HEK293 (cell line): ENCODE measurements around the gene TMEM234.

Source experiments
- CTCF ChIA-PET: fragments of 350-600 bp; formaldehyde crosslinking; extraction: SDS; loops from one replicate; lab custom pipeline; 2021; ENCODE audit warnings: antibody characterized with exemption; lab: Yijun Ruan, JAX
- POLR2A ChIA-PET: fragments of 300-600 bp; formaldehyde crosslinking; extraction: SDS; loops from one replicate; lab custom pipeline; 2020; ENCODE audit warnings: antibody characterized with exemption, inconsistent platforms; lab: Yijun Ruan, JAX
- H3K27ac ChIP-seq: fragments of 200-500 bp; sonication (Bioruptor generic); 2 replicates; pipeline ENCODE4 v1.5.1; 2014; ENCODE audit warnings: low read depth, low read length, control low read depth, inconsistent platforms; ENCODE audit errors: extremely low read depth
- H3K36me3 ChIP-seq, 2 experiments: fragments of 200-500 bp in 1 of 2; sonication (Bioruptor generic) in 1 of 2; 1 replicate in 1 of 2; 2 replicates in 1 of 2; pipeline ENCODE4 v1.5.1; 2014 to 2017; ENCODE audit warnings: inconsistent platforms in 2 of 2, low read length in 2 of 2; ENCODE audit not compliant: control insufficient read depth in 2 of 2, insufficient read depth in 1 of 2
- H3K4me1 ChIP-seq: fragments of 200-500 bp; sonication (Bioruptor generic); 2 replicates; pipeline ENCODE4 v1.5.1; 2014; ENCODE audit warnings: mild to moderate bottlenecking, low read length, inconsistent platforms; ENCODE audit not compliant: control insufficient read depth, insufficient read depth
- H3K4me3 ChIP-seq: 2 replicates; pipeline ENCODE4 v1.5.1; 2011; ENCODE audit warnings: low read depth, mild to moderate bottlenecking, control low read depth, low read length, moderate library complexity
- H3K9me3 ChIP-seq: fragments of 200-500 bp; sonication (Bioruptor generic); 2 replicates; pipeline ENCODE4 v1.5.1; 2014; ENCODE audit warnings: low read depth, low read length, inconsistent platforms; ENCODE audit not compliant: control insufficient read depth, insufficient read depth
- HOXD13 ChIP-seq: sonication (generic); formaldehyde crosslinking; IDR thresholded peaks from 2 replicates; pipeline ENCODE4 v1.8.0; 2022; ENCODE audit warnings: missing genetic modification reagents, borderline replicate concordance
- KLF7 ChIP-seq: fragments of 450-650 bp; formaldehyde crosslinking; IDR thresholded peaks from 2 replicates; pipeline ENCODE4 v1.5.1; 2016; ENCODE audit warnings: missing biosample characterization, missing genetic modification characterization, borderline replicate concordance
- OSR2 ChIP-seq: fragments of 450-650 bp; formaldehyde crosslinking; IDR thresholded peaks from 2 replicates; pipeline ENCODE4 v1.5.1; 2016; ENCODE audit warnings: missing biosample characterization, missing genetic modification characterization
- ZBTB10 ChIP-seq: fragments of 450-650 bp; formaldehyde crosslinking; IDR thresholded peaks from 2 replicates; pipeline ENCODE4 v1.5.1; 2016; ENCODE audit warnings: missing biosample characterization, missing genetic modification characterization
- ZNF10 ChIP-seq: fragments of 450-650 bp; formaldehyde crosslinking; IDR thresholded peaks from 2 replicates; pipeline ENCODE4 v1.5.1; 2017; ENCODE audit warnings: missing biosample characterization, missing genetic modification characterization
- ZNF16 ChIP-seq: fragments of 450-650 bp; formaldehyde crosslinking; IDR thresholded peaks from 2 replicates; pipeline ENCODE4 v1.5.1; 2016; ENCODE audit warnings: low read depth, missing biosample characterization, missing genetic modification characterization
- ZNF184 ChIP-seq: fragments of 450-650 bp; IDR thresholded peaks from 2 replicates; pipeline ENCODE4 v1.5.1; 2018; ENCODE audit warnings: missing biosample characterization, mild to moderate bottlenecking, missing genetic modification characterization
- ZNF214 ChIP-seq: fragments of 450-650 bp; formaldehyde crosslinking; IDR thresholded peaks from 2 replicates; pipeline ENCODE4 v1.5.1; 2017; ENCODE audit warnings: missing biosample characterization, mild to moderate bottlenecking, missing genetic modification characterization, borderline replicate concordance
- ZNF23 ChIP-seq: fragments of 450-650 bp; formaldehyde crosslinking; IDR thresholded peaks from 2 replicates; pipeline ENCODE4 v1.5.1; 2016; ENCODE audit warnings: missing biosample characterization, missing genetic modification characterization, borderline replicate concordance
- ZNF341 ChIP-seq: fragments of 450-650 bp; formaldehyde crosslinking; IDR thresholded peaks from 2 replicates; pipeline ENCODE4; 2016; ENCODE audit warnings: low read depth, missing biosample characterization, missing genetic modification characterization
- ZNF398 ChIP-seq: fragments of 450-650 bp; formaldehyde crosslinking; IDR thresholded peaks from 2 replicates; pipeline ENCODE4 v1.5.1; 2017; ENCODE audit warnings: missing biosample characterization, missing genetic modification characterization
- ZNF416 ChIP-seq: fragments of 450-650 bp; formaldehyde crosslinking; IDR thresholded peaks from 2 replicates; pipeline ENCODE4 v1.5.1; 2016; ENCODE audit warnings: missing biosample characterization, missing genetic modification characterization
- ZNF423 ChIP-seq: fragments of 450-650 bp; formaldehyde crosslinking; IDR thresholded peaks from 2 replicates; pipeline ENCODE4 v1.5.1; 2016; ENCODE audit warnings: missing biosample characterization, missing genetic modification characterization
- ZNF433 ChIP-seq: fragments of 450-650 bp; formaldehyde crosslinking; IDR thresholded peaks from 2 replicates; pipeline ENCODE4 v1.5.1; 2016; ENCODE audit warnings: missing biosample characterization, missing genetic modification characterization, low read depth
- ZNF473 ChIP-seq: fragments of 450-650 bp; formaldehyde crosslinking; IDR thresholded peaks from 2 replicates; pipeline ENCODE4 v1.5.1; 2017; ENCODE audit warnings: missing biosample characterization, missing genetic modification characterization
- ZNF560 ChIP-seq: fragments of 450-650 bp; formaldehyde crosslinking; IDR thresholded peaks from 2 replicates; pipeline ENCODE4 v1.5.1; 2017; ENCODE audit warnings: missing biosample characterization, missing genetic modification characterization, borderline replicate concordance
- ZNF610 ChIP-seq: fragments of 450-650 bp; formaldehyde crosslinking; IDR thresholded peaks from 2 replicates; pipeline ENCODE4 v1.5.1; 2016; ENCODE audit warnings: missing biosample characterization, missing genetic modification characterization, borderline replicate concordance
- ZNF664 ChIP-seq: fragments of 450-650 bp; formaldehyde crosslinking; IDR thresholded peaks from 2 replicates; pipeline ENCODE4 v1.5.1; 2016; ENCODE audit warnings: missing biosample characterization, missing genetic modification characterization
- ZNF704 ChIP-seq: fragments of 450-650 bp; formaldehyde crosslinking; IDR thresholded peaks from 2 replicates; pipeline ENCODE4 v1.5.1; 2016; ENCODE audit warnings: missing biosample characterization, missing genetic modification characterization
- ZNF776 ChIP-seq: fragments of 450-650 bp; formaldehyde crosslinking; IDR thresholded peaks from 2 replicates; pipeline ENCODE4 v1.5.0; 2017; ENCODE audit warnings: missing biosample characterization, missing genetic modification characterization, borderline replicate concordance
- ZSCAN5A ChIP-seq: fragments of 450-650 bp; formaldehyde crosslinking; IDR thresholded peaks from 2 replicates; pipeline ENCODE4 v1.5.1; 2016; ENCODE audit warnings: missing biosample characterization, missing genetic modification characterization
- TF ChIP-seq, protein P1 (sequence below): fragments of 450-650 bp; formaldehyde crosslinking; optimal IDR thresholded peaks from 2 replicates; pipeline ENCODE3; 2016; ENCODE audit warnings: missing biosample characterization, mild to moderate bottlenecking, missing genetic modification characterization
- TF ChIP-seq, protein P2 (sequence below): fragments of 450-650 bp; formaldehyde crosslinking; IDR thresholded peaks from 2 replicates; pipeline ENCODE4 v1.5.1; 2016; ENCODE audit warnings: missing biosample characterization, missing genetic modification characterization
- TF ChIP-seq, protein P3 (sequence below): sonication (generic); formaldehyde crosslinking; IDR thresholded peaks from 2 replicates; pipeline ENCODE4 v1.8.1; 2022; ENCODE audit warnings: mild to moderate bottlenecking, moderate library complexity, missing genetic modification reagents

TMEM234 gene

GRCh38 chr1:32265846-32266245 lies 43.7 kb upstream of the TMEM234 start:
- TF ChIP-seq ZNF423 (tag by site-specific recombination) (no peak), ZNF610 (tag by site-specific recombination) (no peak), ZNF10 (tag by site-specific recombination) (no peak), ZNF776 (tag by site-specific recombination) (no peak), ZNF664 (no peak)
- TF ChIP-seq, protein P1, sequence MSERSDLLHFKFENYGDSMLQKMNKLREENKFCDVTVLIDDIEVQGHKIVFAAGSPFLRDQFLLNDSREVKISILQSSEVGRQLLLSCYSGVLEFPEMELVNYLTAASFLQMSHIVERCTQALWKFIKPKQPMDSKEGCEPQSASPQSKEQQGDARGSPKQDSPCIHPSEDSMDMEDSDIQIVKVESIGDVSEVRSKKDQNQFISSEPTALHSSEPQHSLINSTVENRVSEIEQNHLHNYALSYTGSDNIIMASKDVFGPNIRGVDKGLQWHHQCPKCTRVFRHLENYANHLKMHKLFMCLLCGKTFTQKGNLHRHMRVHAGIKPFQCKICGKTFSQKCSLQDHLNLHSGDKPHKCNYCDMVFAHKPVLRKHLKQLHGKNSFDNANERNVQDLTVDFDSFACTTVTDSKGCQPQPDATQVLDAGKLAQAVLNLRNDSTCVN (tag by site-specific recombination), result no peak
- TF ChIP-seq, protein P2, sequence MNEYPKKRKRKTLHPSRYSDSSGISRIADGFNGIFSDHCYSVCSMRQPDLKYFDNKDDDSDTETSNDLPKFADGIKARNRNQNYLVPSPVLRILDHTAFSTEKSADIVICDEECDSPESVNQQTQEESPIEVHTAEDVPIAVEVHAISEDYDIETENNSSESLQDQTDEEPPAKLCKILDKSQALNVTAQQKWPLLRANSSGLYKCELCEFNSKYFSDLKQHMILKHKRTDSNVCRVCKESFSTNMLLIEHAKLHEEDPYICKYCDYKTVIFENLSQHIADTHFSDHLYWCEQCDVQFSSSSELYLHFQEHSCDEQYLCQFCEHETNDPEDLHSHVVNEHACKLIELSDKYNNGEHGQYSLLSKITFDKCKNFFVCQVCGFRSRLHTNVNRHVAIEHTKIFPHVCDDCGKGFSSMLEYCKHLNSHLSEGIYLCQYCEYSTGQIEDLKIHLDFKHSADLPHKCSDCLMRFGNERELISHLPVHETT, result no peak
- TF ChIP-seq, protein P3, sequence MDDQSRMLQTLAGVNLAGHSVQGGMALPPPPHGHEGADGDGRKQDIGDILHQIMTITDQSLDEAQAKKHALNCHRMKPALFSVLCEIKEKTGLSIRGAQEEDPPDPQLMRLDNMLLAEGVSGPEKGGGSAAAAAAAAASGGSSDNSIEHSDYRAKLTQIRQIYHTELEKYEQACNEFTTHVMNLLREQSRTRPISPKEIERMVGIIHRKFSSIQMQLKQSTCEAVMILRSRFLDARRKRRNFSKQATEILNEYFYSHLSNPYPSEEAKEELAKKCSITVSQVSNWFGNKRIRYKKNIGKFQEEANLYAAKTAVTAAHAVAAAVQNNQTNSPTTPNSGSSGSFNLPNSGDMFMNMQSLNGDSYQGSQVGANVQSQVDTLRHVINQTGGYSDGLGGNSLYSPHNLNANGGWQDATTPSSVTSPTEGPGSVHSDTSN (CRISPR knock-in tag), result no peak
- TF ChIP-seq, all 188 proteins: peak for 0
- no peaks in the 10 kb centered on the region for H3K4me1 ChIP-seq
- no peak overlapping the region for H3K4me3 ChIP-seq
- ChIA-PET CTCF (no interaction called here), POLR2A (interaction anchor here (0.7 kb wide), 1 partner anchor 8 kb away, joined by 5 read pairs; no protein-coding TSS in a partner anchor)
- H3K9me3 ChIP-seq, result no peaks in the 10 kb centered on the region
- no peaks in the 10 kb centered on the region for H3K36me3 ChIP-seq
- no peak overlapping the region for H3K27ac ChIP-seq

DNA sequence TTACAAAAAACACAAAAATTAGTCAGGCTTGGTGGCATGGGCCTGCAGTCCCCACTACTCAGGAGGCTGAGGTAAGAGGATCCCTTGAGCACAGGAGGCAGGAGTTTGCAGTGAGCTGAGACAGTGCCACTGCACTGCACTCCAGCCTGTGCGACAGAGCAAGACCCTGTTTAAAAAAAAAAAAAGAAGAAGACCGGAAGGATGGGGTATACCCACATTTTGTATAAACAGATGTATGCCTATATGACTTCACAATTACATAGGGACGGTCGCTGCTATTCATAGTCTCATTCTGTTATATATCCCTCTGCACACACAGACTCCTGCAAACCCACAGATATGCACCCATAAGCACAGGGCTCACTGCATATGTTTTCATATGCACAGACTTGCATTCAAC lies 41.6 kb upstream of the TMEM234 start:
- POLR2A ChIA-PET, result no interaction called here
- CTCF ChIA-PET, result no interaction called here
- Histone ChIP-seq H3K27ac (no peak overlapping the region), H3K4me3 (no peak overlapping the region), H3K9me3 (no peaks in the 10 kb centered on the region), H3K4me1 (no peaks in the 10 kb centered on the region), H3K36me3 (no peaks in the 10 kb centered on the region)
- TF ChIP-seq ZNF16 (no peak), ZNF473 (tag by site-specific recombination) (no peak), OSR2 (tag by site-specific recombination) (no peak), ZNF23 (tag by site-specific recombination) (no peak), ZNF560 (tag by site-specific recombination) (no peak), ZNF433 (tag by site-specific recombination) (no peak), ZNF10 (tag by site-specific recombination) (no peak), KLF7 (tag by site-specific recombination) (no peak), HOXD13 (CRISPR knock-in tag) (no peak), ZSCAN5A (tag by site-specific recombination) (no peak), ZNF341 (tag by site-specific recombination) (no peak), ZBTB10 (no peak), ZNF398 (no peak), ZNF214 (tag by site-specific recombination) (no peak), ZNF416 (tag by site-specific recombination) (no peak), ZNF704 (no peak), ZNF184 (tag by site-specific recombination) (no peak)
